A549 (cell line): Measurements from ENCODE around the gene ISCA2.

Experiments
- CHD4 ChIP-seq: fragments of 200-600 bp; sonication (generic); IDR thresholded peaks from 2 replicates; pipeline ENCODE4 v1.6.1; 2016; ENCODE audit warnings: antibody characterized with exemption, mild to moderate bottlenecking, borderline replicate concordance
- CTCF ChIP-seq: fragments of >200 bp; sonication (Bioruptor Twin); formaldehyde crosslinking; IDR thresholded peaks from 3 replicates; pipeline ENCODE4 v1.5.1; 2016
- ELK1 ChIP-seq: fragments of 150-350 bp; IDR thresholded peaks from 2 replicates; pipeline ENCODE4 v1.6.1; 2014; ENCODE audit warnings: low read depth, mild to moderate bottlenecking, low read length
- ESRRA ChIP-seq: fragments of 150-350 bp; IDR thresholded peaks from 2 replicates; pipeline ENCODE4 v1.6.1; 2014; ENCODE audit warnings: mild to moderate bottlenecking, low read length, borderline replicate concordance
- JUNB ChIP-seq: fragments of >200 bp; sonication (Bioruptor Twin); formaldehyde crosslinking; IDR thresholded peaks from 2 replicates; pipeline ENCODE4 v1.6.1; 2016
- MAX ChIP-seq: IDR thresholded peaks from 2 replicates; pipeline ENCODE4 v1.6.1; 2012
- NPAS2 ChIP-seq: fragments of 250-450 bp; sonication (Bioruptor Pico); IDR thresholded peaks from 2 replicates; pipeline ENCODE4 v1.8.0; 2022; ENCODE audit warnings: mild to moderate bottlenecking, moderate library complexity, borderline replicate concordance
- POLR2A ChIP-seq: IDR thresholded peaks from 2 replicates; pipeline ENCODE4 v1.6.1; 2012; ENCODE audit warnings: mild to moderate bottlenecking, low read length
- RCOR1 ChIP-seq: fragments of 150-350 bp; IDR thresholded peaks from 2 replicates; pipeline ENCODE4 v1.6.1; 2014; ENCODE audit warnings: antibody characterized with exemption, low read length, low read depth
- REST ChIP-seq: fragments of 200-600 bp; sonication (generic); IDR thresholded peaks from 2 replicates; pipeline ENCODE4 v1.6.1; 2016; ENCODE audit warnings: antibody characterized with exemption, mild to moderate bottlenecking, moderate library complexity
- SMC3 ChIP-seq: fragments of >200 bp; sonication (Bioruptor Twin); formaldehyde crosslinking; IDR thresholded peaks from 3 replicates; pipeline ENCODE4 v1.6.1; 2018; ENCODE audit warnings: inconsistent platforms
- TF ChIP-seq, protein P1 (sequence below): IDR thresholded peaks from 2 replicates; pipeline ENCODE4 v1.6.1; 2012

DNA sequence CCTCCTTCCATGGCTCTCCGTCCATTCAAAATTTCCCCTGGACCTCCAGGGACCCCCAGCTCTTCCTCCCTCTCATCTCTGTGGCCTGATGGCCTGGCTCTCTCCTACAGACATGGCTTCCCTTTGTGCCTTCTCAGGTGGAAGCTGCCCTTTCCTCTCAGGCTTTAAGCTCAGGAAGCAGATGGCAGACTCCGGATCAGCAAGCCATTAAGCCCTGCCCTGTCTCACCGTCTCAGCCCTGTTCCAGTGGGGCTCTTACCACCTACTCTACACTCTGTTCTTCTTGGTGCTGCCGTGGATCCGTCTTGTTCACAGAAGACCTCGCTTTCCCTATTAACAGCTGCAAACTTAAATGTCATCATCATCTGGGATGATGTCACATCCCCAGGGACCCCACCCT, 33.6 kb upstream of the ISCA2 start:
- TF ChIP-seq CTCF, result no peak
- no peak for TF ChIP-seq REST
- no peak for TF ChIP-seq SMC3
- no peak for TF ChIP-seq RCOR1
- no peak for TF ChIP-seq POLR2A
- TF ChIP-seq ELK1, result no peak
- no peak for TF ChIP-seq ESRRA
- no peak for TF ChIP-seq CHD4
- TF ChIP-seq NPAS2 (CRISPR knock-in tag), result no peak
- TF ChIP-seq, protein P1, sequence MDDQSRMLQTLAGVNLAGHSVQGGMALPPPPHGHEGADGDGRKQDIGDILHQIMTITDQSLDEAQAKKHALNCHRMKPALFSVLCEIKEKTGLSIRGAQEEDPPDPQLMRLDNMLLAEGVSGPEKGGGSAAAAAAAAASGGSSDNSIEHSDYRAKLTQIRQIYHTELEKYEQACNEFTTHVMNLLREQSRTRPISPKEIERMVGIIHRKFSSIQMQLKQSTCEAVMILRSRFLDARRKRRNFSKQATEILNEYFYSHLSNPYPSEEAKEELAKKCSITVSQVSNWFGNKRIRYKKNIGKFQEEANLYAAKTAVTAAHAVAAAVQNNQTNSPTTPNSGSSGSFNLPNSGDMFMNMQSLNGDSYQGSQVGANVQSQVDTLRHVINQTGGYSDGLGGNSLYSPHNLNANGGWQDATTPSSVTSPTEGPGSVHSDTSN, result no peak
- TF ChIP-seq JUNB, result no peak
- no peak for TF ChIP-seq MAX
